HG02840 (cell line): Measurements from ENCODE around the gene GSTM1.
"Not testable (repeated sequence)": the region's sequence is repeated elsewhere in the genome, so short reads cannot be mapped to it uniquely, and the experiment has no call there.

Source experiments
- ATAC-seq: cut with Tn5 transposase; IDR thresholded peaks from one replicate; pipeline ENCODE4 v1.9.1; 2021; ENCODE audit warnings: mild to moderate bottlenecking, moderate library complexity, moderate number of reproducible peaks; ENCODE audit not compliant: unreplicated experiment, low FRiP score

The GSTM1 gene

DNA sequence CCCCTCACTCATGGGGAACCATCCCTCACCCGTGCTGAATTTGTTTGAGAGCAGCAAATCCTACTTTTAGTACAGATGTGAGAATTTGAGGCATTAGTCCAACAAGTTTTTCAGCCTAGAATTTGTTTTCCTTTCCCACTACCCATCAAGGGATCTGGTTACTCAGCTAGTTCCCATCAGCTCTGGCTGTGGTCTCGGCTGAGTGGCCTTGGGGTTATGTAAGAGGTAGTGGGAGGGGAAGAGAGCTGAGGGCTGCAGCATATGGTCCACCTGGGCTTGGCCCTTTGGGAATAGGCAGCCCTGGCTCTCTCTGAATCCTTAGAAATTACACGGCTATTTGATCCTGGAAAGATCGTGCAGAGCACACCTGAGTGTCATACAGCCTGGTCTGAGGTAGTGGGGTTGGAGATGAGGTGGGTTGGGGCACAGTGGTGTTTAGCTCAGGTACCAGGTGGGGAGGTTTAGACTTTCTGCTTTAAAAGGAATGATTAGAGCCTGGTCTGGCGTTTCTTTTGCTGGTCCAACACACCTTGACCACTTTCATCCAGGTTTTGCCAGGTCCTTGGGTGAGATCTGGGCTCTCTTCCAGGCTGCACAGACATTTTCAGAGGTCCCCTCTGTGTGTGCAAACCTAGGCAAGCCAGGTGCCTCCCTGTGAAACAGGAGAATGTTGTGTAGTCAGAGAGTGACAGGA lies 27.5 kb upstream of the GSTM1 start:
- ATAC-seq, result no peak

DNA sequence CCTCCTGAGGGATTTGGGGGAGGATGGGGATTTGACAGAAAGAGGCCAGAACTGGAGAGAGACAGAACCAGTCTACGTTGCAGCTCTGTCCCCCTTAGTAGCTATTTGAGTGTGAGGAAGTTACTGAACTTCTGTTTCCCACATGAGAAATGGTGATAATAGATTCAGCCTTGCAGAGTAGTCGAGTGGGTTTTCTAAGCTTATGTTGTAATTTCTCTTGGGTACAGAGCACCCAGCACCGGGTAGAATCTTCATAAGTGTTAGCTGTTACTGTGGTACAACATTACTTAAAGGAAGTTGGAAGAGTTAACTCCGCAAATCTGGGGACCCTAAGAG lies 27.0 kb upstream of the GSTM1 start:
- not testable (repeated sequence) for ATAC-seq

DNA sequence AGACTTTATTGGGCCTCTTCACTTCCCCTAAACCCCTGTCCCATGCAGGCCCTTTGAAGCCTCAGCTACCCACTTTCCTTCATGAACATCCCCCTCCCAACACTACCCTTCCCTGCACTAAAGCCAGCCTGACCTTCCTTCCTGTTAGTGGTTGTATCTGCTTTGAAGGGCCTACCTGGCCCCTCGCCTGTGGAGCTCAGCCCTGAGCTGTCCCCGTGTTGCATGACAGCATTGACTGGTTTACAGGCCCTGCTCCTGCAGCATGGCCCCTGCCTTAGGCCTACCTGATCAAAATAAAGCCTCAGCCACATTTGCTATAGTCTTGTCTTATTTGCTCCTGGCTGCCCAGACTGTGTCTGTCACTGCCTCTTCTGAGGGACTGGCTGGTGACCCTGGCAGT lies 26.2 kb upstream of the GSTM1 start:
- no peak for ATAC-seq

DNA sequence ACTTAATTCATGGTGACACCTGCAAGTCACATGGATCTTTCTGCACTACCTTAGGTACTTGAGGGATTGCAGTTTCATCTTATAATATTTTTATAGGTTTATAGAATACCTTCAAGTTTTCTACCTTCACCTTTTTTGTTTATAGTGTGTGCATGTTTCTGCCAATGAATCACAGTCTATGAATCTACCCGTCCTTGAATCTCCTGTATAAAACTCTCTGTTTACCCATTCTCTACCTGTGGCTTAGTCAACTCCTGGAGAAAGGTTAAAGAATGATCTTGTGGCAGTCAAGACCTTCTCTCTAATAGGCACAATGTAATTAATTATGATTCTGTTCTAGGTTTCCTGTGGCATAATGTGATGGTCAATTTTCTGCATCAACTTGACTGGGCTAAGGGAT lies 22.9 kb upstream of the GSTM1 start:
- ATAC-seq, result no peak

DNA sequence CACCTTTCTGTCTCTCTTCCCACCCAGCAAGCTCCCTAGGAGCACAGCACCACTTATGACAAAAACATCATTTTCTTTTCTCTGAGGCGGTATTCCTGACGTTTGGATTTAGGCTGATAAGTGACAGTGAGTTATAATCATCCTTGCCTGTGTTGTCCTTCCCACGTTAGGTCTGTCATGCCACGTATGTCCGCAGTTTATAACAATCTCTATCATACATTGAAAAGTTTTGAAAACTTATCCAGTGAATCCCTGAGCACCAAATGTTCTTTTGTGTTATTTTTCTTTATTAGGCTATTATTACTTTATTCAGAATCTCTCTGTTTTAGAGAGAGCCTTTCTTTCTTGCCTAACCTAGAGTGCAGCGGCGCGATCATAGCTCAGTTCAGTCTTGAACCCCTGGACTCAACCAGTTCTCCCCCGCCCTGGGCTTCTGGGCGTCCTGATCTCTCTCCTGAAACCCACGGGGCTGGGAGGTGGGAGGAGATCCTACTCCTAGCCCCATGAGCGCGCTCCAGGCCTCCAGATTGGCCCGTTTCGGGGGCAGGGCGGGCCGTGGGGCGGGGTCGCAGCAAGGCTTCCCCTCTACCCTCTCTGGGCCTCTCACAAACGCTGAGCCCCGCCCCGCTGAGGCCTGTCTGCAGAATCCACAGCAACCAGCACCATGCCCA lies 20.0 kb upstream of the GSTM1 start, which contains the start of gene GSTM2:
Gene GSTM2 (plus strand): TSS at position 606 of the 671 bp plus-strand sequence. CDS start 59 bp downstream, at position 665.
- peak; percentile 83 for ATAC-seq

DNA sequence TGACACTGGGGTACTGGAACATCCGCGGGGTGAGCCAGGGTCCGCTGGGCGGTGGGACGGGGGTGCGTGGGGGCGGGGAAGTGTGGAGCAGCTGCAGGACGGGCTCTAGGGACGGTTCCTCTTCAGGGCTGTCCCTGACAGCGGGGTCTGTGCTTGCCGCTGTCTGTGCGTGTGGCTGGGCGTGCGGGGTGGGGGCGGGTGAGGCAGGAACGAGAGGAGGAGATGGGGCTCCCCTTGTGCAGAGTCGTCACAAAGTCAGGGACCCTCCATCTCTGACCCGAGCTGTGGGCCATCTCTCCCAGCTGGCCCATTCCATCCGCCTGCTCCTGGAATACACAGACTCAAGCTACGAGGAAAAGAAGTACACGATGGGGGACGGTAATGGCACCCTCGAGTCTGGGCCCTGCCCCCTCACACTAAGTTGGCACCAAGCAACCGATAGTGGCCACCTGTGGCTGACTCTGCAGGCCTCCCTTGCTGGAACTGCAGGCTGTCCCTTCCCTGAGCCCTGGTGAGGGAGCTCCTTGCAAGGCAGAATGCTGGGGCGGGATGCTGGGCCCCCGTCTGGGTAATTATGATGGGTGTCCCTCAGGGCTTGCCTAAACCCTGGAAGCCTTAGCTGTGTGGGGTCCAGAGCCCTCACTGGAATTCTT lies 19.4 kb upstream of the GSTM1 start:
- no peak for ATAC-seq

DNA sequence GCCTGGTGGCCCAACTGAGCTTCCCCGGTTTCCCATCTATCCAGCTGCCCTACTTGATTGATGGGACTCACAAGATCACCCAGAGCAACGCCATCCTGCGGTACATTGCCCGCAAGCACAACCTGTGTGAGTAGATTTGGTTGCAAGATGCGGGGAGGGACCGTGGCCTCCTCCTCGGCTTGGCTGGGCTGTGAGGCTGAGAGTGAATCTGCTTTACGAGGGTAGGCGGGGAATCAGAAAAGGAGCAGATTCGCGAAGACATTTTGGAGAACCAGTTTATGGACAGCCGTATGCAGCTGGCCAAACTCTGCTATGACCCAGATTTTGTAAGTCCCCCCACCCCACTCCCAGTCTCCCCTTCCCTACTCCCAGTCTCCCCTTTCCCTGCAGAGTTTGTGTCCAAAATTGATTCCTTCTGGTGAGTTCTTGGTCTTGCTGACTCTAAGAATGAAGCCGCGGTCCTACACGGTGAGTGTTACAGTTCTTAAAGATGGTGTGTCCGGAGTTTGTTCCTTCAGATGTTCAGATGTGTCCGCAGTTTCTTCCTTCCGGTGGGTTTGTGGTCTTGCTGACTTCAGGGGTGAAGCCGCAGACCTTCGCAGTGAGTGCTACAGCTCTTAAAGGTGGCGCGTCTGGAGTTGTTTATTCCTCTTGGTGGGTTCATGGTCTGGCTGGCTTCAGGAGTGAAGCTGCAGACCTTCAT lies 18.2 kb upstream of the GSTM1 start:
- ATAC-seq, result no peak

DNA sequence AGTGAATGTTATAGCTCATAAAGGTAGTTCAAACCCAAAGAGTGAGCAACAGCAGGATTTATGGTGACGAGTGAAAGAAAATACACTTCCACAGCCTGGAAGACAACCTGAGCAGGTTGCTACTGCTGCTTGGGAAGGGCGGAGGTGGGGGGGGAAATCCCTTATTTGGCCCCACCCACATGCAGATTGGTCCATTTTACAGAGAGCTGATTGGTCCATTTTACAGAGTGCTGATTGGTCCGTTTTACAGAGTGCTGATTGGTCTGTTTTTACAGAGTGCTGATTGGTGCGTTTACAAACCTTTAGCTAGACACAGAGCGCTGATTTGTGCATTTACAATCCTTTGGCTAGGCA lies 17.7 kb upstream of the GSTM1 start:
- ATAC-seq, result not testable (repeated sequence)

DNA sequence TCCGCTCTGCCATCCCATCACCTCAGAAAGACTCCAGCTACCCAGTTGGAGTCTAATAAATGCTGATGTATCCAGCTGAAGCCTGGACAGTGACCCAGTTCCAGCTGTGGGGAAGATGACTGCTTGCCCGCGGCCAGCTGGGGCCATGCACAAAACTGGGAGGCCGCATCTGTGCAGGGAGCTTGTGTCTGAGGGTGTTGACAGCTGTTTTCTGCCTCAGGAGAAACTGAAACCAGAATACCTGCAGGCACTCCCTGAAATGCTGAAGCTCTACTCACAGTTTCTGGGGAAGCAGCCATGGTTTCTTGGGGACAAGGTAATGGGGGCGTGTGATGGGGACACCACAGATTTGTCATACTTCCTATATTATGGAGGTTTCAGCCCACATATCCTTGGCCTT lies 16.6 kb upstream of the GSTM1 start:
- no peak for ATAC-seq

DNA sequence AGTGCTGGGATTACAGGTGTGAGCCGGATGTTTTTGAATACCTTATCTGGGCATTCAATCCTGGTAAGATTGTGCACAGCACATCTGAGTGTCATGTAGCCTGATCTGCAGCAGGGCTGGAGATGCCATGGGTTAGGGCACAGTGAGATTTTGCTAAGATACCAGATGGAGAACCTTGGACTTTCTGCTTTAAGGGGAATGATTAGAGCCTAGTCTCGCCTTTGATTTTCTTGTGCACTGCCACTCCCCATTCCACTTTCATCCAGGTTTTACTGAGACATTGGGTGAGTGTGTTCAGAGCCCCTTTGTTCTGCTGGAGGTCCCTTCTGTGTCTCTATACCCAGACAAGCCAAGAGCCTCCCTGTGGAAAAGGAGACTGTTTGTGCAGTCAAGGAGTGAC lies 13.8 kb upstream of the GSTM1 start:
- not testable (repeated sequence) for ATAC-seq

DNA sequence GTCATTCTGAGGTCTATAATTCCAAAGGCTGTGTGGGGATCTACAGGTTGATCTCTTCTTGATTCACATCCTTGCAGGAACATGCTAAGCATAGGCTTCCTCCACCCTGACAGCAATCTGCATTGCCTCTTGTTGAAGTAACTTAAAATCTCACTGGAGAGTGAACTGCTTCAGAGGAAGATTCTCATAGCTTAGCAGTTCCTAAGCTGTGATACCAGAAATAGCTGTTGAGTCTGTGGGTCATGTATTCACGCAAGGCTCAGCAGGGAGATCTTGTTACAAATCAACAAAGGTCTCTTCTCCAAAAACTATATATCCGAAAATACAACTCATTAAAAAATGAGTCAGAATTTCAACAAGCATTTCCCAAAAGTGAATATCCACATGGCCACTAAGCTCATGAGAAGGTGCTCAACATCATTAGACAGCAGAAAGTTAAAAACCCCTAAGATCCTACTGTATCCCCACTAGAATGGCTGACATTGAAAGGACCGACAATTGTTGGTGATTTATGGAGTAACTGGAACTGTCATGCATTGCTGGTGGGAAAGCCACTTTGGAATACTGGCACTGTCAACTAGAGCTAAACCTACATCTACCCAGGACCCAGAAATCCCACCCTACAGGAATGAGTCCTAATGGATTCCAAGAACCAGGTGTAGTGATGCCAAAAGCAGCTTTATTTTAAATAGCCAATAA lies 10.8 kb upstream of the GSTM1 start:
- not testable (repeated sequence) for ATAC-seq

DNA sequence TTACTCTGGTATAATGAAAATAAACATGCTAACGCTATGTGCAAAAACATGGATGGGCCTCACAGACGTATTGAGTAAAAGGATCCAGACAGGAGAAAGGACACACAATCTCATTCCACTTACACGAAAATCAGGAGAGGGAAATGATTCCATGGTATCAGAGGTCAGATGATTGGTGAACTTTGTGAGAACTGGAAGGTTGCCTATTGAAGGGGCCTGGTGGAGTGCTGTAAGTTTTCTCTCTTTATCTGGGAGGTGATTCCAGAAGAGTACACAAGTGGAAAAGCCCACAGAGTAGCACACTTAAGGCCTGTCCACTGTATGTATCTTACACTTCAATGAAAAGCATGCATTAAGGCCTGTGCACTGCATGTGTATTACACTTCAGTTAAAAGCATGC lies 10.2 kb upstream of the GSTM1 start:
- no peak for ATAC-seq

DNA sequence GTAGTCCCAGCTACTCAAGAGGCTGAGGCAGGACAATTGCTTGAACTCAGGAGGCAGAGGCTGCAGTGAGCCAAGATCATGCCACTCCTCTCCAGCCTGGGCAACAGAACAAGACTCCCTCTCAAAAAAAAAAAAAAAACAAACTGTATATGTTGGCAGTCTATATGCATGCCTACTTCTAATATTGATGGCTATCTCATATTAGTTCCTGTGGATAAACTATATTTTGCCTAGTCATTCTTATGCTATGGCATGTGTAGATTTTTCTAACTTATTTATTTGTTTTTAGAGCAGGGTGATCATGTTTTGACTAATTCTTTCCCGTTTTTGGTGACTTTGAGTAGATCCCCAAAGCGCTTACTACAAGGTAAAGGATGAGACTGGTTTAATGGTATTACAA lies 9.0 kb upstream of the GSTM1 start:
- not testable (repeated sequence) for ATAC-seq

DNA sequence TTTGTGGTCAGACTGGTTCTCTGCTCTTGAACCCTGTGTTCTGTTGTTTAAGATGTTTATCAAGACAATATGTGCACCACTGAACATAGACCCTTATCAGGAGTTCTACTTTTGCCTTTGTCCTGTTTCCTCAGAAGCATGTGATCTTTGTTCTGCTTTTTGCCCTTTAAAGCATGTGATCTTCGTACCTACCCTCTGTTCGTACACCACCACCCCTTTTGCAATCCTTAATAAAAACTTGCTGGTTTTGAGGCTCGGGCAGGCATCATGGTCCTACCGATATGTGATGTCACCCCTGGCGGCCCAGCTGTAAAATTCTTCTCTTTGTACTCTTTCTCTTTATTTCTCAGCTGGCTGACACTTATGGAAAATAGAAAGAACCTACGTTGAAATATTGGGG lies 2.8 kb upstream of the GSTM1 start:
- ATAC-seq, result not testable (repeated sequence)

DNA sequence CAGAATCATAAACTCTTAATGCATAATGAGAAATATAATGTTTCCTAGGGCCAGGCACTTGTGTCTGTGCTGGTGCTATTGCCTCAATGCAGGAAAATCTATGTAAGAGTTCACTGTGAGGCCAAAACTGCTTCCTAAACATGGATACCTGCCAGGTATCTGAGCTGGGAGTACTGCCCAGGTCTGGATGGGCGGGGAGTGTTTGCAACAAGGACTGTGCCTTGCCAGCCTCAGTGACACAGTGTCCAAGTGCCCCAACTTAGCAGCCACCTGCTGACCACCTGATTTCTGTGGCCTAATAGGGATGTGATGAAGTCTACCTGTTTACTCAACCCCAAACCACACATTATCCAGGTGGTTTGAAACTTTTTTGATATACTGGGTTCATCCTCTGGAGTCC lies 2.2 kb upstream of the GSTM1 start:
- ATAC-seq, result not testable (repeated sequence)

DNA sequence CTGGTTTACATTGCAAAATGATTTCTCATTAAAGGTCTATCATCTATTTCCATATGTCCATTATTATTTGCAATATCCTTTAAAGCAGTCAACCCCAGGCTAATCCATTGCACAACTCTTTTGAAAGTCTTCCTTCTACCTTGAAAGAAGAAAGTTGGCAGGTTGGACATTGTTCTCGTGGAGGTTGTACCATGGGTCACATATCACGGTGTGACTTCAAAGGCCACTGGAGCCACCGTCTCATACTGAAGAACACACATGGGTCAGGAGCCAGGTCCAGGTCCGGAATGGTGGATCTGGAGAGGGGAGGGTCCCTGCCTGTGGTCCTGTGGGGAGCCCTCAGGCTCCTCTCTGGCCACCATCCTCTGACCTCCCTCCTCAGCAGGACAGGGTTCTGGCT lies 1.7 kb upstream of the GSTM1 start:
- not testable (repeated sequence) for ATAC-seq

DNA sequence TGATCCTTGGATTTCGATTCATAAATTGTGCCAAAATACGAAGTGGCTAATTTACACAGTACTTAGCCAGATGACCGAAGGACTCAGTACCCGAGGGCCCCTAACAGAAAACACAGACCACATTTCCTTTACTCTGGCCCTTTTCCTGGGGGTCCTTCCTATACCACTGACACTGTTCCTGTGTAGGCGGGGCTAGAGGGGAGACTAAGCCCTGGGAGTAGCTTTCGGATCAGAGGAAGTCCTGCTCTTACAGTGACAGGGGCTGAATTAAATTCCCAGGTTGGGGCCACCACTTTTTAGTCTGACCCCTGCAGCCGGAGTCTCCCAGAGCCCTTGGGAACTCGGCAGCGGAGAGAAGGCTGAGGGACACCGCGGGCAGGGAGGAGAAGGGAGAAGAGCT lies 508 bp upstream of the GSTM1 start:
- ATAC-seq, result not testable (repeated sequence)

DNA sequence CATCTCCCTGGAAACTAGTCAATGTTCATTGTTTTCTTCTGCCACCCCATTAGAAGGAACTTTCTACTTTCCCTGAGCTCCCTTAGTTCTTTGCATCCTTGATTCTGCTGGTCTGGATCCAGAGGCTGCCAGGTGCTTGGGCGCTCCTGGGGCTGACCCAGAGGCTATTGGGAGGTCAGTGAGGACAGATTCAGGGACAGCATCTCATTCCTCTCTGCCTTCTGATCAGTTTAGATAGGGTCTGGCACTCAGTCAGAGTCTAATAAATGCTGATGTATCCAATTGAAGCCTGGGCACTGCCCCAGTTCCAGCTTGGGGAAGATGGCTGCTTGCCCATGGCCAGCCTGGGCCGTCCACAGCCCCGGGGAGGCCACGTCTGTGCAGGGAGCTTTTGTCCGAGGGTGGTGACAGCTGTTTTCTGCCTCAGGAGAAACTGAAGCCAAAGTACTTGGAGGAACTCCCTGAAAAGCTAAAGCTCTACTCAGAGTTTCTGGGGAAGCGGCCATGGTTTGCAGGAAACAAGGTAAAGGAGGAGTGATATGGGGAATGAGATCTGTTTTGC lies 2.3 kb downstream of the GSTM1 start:
- no peak for ATAC-seq

DNA sequence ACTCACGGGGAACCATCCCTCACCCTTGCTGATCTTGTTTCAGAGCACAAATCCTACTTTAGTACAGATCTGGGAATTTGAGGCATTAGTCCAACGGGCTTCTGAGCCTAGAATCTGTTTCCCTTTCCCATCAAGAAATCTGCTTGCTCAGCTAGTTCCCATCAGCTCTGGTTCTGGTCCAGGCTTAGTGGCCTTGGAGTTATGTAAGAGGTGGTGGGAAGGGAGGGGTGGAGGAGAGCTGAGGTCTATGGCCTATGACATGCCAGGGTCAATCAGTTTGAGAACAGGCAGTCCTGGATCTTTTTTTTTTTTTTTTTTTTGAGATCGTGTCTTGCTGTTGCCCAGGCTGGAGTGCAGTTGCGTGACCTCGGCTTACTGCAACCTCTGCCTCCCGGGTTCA lies 4.1 kb downstream of the GSTM1 start:
- no peak for ATAC-seq

DNA sequence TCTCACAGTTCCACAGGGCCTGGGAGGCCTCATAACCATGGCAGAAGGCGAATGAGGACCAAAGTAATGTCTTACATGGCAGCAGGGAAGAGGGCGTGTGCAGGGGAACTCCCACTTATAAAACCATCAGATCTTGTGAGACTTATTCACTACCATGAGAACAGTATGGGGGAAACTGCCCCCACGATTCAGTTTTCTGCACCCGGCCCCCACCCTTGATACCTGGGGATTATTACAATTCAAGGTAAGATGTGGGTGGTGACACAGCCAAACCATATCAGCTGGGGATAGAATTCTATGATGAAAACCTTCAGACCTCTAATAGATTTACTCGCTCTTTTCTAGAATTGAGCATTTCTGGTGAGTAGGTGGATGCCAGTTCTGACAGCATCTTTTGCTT lies 6.8 kb downstream of the GSTM1 start:
- not testable (repeated sequence) for ATAC-seq
